Measurements from ENCODE around the gene PCDH19.

The PCDH19 gene

DNA sequence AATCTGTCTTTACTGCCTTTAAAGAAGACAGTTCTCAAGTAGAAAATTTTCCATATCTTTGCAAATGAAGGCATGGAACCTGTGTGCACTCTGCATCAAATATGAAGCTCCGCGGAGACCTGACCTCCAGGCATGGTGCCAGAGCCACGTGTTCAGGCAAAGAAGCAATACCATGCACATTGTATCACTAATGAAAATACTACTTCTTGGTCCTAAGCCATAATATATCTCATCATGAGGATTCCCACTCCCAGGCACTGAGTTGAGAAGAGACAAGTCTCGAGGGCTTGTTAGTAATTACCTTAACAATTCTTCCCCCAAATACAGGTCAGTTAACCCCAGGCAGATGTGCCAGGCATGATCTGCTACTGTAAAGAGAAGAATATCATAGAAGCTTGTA is 56.7 kb downstream of the PCDH19 start:
- no peak overlapping the region for H3K27ac ChIP-seq (replicated peaks)
- no peaks in the 10 kb centered on the region for H3K27me3 ChIP-seq (ENCODE audit: insufficient read depth, poor library complexity, severe bottlenecking)
- H3K4me3 ChIP-seq (replicated peaks; ENCODE audit: insufficient read depth, low read length), result no peak overlapping the region
- TF ChIP-seq, protein P1, sequence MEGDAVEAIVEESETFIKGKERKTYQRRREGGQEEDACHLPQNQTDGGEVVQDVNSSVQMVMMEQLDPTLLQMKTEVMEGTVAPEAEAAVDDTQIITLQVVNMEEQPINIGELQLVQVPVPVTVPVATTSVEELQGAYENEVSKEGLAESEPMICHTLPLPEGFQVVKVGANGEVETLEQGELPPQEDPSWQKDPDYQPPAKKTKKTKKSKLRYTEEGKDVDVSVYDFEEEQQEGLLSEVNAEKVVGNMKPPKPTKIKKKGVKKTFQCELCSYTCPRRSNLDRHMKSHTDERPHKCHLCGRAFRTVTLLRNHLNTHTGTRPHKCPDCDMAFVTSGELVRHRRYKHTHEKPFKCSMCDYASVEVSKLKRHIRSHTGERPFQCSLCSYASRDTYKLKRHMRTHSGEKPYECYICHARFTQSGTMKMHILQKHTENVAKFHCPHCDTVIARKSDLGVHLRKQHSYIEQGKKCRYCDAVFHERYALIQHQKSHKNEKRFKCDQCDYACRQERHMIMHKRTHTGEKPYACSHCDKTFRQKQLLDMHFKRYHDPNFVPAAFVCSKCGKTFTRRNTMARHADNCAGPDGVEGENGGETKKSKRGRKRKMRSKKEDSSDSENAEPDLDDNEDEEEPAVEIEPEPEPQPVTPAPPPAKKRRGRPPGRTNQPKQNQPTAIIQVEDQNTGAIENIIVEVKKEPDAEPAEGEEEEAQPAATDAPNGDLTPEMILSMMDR (IDR thresholded peaks at IDR 0.05; ENCODE audit: insufficient read depth, low read length), result no peak
- TF ChIP-seq, protein P2, sequence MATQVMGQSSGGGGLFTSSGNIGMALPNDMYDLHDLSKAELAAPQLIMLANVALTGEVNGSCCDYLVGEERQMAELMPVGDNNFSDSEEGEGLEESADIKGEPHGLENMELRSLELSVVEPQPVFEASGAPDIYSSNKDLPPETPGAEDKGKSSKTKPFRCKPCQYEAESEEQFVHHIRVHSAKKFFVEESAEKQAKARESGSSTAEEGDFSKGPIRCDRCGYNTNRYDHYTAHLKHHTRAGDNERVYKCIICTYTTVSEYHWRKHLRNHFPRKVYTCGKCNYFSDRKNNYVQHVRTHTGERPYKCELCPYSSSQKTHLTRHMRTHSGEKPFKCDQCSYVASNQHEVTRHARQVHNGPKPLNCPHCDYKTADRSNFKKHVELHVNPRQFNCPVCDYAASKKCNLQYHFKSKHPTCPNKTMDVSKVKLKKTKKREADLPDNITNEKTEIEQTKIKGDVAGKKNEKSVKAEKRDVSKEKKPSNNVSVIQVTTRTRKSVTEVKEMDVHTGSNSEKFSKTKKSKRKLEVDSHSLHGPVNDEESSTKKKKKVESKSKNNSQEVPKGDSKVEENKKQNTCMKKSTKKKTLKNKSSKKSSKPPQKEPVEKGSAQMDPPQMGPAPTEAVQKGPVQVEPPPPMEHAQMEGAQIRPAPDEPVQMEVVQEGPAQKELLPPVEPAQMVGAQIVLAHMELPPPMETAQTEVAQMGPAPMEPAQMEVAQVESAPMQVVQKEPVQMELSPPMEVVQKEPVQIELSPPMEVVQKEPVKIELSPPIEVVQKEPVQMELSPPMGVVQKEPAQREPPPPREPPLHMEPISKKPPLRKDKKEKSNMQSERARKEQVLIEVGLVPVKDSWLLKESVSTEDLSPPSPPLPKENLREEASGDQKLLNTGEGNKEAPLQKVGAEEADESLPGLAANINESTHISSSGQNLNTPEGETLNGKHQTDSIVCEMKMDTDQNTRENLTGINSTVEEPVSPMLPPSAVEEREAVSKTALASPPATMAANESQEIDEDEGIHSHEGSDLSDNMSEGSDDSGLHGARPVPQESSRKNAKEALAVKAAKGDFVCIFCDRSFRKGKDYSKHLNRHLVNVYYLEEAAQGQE (IDR thresholded peaks at IDR 0.05; ENCODE audit: insufficient replicate concordance, low read depth), result no peak
- TF ChIP-seq SPI1 (IDR thresholded peaks at IDR 0.05; ENCODE audit: borderline replicate concordance, low read depth), result no peak
- no peak for TF ChIP-seq POLR2AphosphoS5 (IDR thresholded peaks at IDR 0.05; ENCODE audit: low read depth)
- no peak for TF ChIP-seq GABPA (IDR thresholded peaks at IDR 0.05; ENCODE audit: low read depth)
- DNase-seq (ENCODE audit: low read depth in 1 of 2, low spot score in 1 of 2), result no peak

DNA sequence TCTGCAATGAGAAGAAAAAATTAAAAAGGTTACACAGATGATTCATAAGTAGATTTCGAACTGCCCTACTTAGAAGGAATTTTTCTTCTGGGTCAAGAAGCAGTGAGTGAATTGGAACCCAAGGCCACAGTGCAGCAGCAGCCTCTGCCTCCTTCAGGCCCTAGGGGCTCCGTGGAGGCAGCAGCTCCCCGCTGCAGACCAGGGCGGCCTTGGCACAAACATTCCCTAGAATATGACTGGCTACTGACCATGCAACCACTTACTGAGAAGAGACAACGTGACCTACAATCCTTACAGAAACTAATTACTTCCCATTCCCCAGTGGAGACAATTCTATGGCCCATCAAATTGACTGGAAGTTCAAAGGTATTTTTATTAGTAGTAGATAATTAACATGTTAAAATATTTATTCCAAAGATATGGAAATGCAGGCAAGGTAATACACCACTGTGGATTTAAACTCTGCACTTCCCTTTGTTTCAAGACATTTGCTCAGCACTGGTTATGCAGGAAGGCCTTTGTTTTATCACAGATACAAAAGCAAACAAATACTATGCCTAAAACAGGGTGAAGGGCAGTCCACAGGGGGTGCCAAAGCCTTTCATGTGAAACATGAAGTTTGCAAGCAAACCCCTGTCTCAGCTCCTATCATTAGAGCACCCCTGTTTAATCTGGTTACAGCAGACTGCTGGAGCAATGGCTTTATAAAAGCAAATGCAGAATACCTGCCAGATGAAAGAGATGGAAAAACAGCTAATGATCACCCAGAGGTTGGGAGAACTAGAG is 59.2 kb downstream of the PCDH19 start:
- Histone ChIP-seq H3K27me3 (ENCODE audit: insufficient read depth, poor library complexity, severe bottlenecking) (no peaks in the 10 kb centered on the region), H3K4me3 (replicated peaks; ENCODE audit: insufficient read depth, low read length) (no peak overlapping the region), H3K27ac (replicated peaks) (no peak overlapping the region)
- no peak for DNase-seq (ENCODE audit: low read depth in 1 of 2, low spot score in 1 of 2)
- TF ChIP-seq SPI1 (IDR thresholded peaks at IDR 0.05; ENCODE audit: borderline replicate concordance, low read depth), result no peak
- TF ChIP-seq, protein P2 (IDR thresholded peaks at IDR 0.05; ENCODE audit: insufficient replicate concordance, low read depth), result no peak
- no peak for TF ChIP-seq POLR2AphosphoS5 (IDR thresholded peaks at IDR 0.05; ENCODE audit: low read depth)
- TF ChIP-seq GABPA (IDR thresholded peaks at IDR 0.05; ENCODE audit: low read depth), result no peak
- TF ChIP-seq, protein P1 (IDR thresholded peaks at IDR 0.05; ENCODE audit: insufficient read depth, low read length), result no peak

DNA sequence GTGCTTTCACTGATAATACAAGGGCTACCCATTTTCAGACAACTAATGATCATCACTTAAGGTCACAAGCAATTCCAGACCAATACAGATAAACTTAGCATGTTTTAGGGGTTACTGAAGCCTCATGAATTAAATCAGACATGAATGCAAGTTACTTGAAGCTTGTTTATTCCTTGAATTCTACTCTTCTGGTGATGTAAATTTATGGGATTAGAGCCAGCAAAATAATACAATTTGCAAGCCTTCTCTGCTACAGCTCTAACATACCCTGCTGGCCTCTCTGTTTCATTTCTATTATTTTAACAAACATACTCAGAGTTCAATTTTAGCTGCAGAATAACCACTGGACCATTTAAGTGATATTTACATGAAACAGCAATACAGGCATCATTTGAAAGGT is 60.7 kb downstream of the PCDH19 start:
- TF ChIP-seq, protein P1 (IDR thresholded peaks at IDR 0.05; ENCODE audit: insufficient read depth, low read length), result no peak
- TF ChIP-seq POLR2AphosphoS5 (IDR thresholded peaks at IDR 0.05; ENCODE audit: low read depth) (no peak), SPI1 (IDR thresholded peaks at IDR 0.05; ENCODE audit: borderline replicate concordance, low read depth) (no peak), GABPA (IDR thresholded peaks at IDR 0.05; ENCODE audit: low read depth) (no peak)
- TF ChIP-seq, protein P2 (IDR thresholded peaks at IDR 0.05; ENCODE audit: insufficient replicate concordance, low read depth), result no peak
- DNase-seq (ENCODE audit: low read depth in 1 of 2, low spot score in 1 of 2), result no peak
- no peak overlapping the region for H3K27ac ChIP-seq (replicated peaks)
- H3K4me3 ChIP-seq (replicated peaks; ENCODE audit: insufficient read depth, low read length), result no peak overlapping the region
- no peaks in the 10 kb centered on the region for H3K27me3 ChIP-seq (ENCODE audit: insufficient read depth, poor library complexity, severe bottlenecking)
